HG03103 (cell line): ENCODE measurements around the gene ROBO1.
"Not testable (repeated sequence)": the region's sequence is repeated elsewhere in the genome, so short reads cannot be mapped to it uniquely, and the experiment has no call there.

ENCODE experiments used
- ATAC-seq: cut with Tn5 transposase; IDR thresholded peaks from one replicate; pipeline ENCODE4 v1.9.1; 2021; ENCODE audit warnings: low read depth; ENCODE audit not compliant: unreplicated experiment

Gene ROBO1

DNA sequence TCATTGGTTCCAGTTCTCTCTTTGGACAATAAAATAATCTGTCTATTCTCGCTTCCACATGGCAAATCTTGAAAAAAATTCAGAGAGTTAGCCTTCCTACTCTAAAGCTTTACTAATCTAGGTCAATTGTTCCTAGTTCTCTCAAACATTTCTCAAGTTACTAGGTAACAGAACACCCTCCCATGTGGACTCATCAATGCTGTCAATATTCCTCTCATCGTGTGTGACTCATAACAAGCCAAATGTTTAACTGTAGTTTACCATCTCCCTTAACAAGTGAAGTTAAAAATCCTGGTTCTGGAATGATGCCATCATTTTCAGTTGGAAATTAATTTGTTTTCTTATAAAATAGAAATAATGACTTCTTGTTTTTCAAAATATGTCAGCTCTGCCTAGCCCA lies 438.6 kb downstream of the ROBO1 start:
- no peak for ATAC-seq

GRCh38 chr3:79326642-79327041 lies 441.2 kb downstream of the ROBO1 start:
- ATAC-seq = no peak

DNA sequence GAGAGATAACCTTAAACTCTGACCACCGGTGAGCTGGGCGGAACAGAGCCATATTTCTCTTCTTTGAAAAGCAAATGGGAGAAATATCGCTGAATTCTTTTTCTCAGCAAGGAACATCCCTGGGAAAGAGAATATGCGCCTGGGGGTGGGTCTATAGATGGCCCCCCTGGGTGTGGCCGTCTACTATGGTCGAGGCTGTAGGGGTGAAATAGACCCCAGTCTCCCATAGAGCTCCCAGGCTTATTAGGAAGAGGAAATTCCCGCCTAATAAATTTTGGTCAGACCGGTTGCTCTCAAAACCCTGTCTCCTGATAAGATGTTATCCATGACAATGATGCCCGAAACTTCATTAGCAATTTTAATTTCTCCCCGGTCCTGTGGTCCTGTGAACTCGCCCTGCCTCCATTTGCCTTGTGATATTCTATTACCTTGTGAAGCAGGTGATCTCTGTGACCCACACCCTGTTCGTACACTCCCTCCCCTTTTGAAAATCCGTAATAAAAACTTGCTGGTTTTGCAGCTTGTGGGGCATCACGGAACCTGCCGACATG lies 441.9 kb downstream of the ROBO1 start:
- ATAC-seq = not testable (repeated sequence)

DNA sequence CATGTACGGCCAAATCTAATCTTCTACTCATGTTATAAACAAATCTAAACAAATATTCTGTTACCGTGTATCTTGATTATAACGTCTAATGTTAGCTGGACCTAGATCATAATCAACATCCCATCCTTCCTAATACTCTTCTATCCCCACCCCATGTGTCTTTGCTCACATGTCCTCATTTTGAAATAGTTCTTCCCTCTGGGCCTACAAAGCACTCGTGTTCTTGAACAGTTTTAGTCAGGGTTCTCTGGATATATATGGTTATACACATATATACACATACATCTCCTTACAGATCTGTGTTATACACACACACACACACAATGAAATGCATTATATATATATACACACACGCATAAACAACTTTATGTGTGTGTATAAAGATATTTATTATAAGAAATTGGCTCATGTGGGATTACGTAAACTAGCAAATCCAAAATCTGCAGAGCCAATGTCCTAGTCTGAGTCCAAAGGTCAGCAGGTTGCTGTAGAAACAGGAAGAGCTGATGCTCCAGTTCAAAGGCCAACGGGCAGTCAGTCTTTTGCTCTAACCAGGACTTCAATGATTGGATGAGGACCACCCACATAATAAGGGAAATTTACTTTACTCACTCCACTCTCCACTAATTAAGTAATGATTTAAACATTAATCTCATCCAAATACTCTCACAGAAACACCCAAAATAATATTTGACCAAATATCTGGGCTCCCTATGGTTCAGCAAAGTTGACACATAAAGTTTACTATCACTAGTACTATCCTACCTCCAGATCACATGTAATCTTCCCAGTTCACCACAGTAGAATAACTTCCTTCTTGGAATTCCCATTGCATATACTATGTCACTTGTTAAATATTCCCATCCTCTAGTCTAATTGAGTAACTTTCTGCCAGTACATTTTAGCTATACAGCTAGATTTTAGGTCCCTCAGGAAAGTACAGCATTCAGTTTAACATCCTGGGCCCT lies 450.0 kb downstream of the ROBO1 start:
- ATAC-seq = no peak

DNA sequence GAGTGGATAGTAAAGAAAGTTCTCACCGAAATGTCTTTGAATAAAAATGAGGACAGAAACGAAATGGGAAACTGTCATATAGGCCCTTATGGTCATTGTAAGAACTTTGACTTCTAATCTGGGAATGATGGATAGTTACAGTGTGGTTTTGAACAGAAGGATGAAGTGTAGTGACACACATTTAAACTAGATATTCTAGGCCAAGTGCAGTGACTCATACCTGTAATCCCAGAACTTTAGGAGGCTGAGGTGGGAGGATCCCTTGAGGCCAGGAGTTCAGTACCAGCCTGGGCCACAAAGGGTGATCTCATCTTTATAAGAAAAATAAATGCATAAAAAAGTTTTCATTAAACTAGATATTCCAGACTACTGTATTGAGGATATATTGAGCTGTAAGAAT lies 452.8 kb downstream of the ROBO1 start:
- no peak for ATAC-seq

- ATAC-seq = no peak
Observed at GRCh38 chr3:79314544-79314943, 453.3 kb downstream of the ROBO1 start.

DNA sequence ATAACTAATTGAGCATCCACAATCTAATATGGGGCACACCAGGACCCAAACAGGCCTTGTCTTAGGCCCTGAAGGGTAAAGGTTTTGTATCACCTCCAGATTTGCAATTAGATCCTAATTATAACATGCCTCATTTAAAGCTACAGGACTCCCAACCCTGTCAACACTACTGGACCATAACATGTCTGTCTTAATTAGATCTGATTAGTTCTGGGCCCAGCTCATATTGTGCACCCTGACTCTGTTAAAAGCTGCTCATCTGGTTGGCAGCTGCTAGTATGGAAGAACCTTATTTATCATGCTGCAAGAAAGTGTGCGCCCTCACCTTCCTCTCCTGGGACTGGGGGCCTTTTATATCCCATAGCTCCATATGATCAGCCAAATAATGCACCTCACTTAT lies 457.8 kb downstream of the ROBO1 start:
- no peak for ATAC-seq

DNA sequence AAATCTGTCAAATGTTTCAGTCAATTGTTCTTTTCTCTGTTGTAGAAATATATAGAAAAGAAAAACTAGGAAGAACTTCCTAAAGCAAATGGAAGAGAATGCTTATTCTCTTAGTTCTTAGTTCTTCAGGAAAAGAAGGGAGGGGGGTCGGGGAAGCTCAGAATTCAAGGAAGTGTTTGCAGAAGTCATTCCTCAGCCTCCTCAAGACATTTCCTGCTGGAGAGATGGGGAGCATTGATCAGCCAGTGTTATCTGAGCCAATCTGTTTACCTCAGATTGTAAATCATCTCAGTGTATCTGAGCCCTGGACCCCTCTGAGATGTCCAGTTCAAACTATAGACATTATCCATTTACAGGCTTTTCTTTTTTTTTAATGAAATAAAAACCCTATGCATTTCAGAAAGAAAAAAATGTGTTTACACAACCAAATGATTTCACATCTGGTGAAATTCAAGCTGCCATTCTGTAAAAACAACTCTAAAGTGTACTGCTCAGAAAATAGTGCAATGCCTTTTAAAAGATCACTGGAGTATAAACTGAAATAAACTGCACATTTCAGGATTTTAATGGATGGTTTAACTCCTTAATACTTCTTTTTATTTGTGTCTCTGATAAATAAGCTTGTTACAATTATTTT lies 460.7 kb downstream of the ROBO1 start:
- no peak for ATAC-seq

DNA sequence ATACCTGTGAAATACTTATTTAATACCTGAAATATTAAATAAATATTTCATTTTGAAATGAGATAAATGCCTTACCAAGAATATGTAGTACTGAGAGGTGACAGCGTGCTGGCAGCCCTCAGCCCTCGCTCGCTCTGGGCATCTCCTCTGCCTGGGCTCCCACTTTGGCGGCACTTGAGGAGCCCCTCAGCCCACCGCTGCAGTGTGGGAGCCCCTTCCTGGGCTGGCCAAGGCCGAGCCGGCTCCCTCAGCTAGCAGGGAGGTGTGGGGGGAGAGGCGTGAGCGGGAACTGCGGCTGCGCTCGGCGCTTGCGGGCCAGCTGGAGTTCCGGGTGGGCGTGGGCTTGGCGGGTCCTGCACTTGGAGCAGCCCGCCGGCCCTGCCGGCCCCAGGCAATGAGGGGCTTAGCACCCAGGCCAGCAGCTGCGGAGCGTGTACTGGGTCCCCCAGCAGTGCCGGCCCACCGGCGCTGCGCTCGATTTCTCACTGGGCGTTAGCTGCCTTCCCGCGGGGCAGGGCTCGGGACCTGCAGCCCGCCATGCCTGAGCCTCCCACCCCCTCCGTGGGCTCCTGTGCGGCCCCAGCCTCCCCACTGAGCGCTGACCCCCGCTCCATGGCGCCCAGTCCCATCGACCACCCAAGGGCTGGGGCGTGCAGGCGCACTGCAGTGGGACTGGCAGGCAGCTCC lies 467.7 kb downstream of the ROBO1 start:
- ATAC-seq = not testable (repeated sequence)

DNA sequence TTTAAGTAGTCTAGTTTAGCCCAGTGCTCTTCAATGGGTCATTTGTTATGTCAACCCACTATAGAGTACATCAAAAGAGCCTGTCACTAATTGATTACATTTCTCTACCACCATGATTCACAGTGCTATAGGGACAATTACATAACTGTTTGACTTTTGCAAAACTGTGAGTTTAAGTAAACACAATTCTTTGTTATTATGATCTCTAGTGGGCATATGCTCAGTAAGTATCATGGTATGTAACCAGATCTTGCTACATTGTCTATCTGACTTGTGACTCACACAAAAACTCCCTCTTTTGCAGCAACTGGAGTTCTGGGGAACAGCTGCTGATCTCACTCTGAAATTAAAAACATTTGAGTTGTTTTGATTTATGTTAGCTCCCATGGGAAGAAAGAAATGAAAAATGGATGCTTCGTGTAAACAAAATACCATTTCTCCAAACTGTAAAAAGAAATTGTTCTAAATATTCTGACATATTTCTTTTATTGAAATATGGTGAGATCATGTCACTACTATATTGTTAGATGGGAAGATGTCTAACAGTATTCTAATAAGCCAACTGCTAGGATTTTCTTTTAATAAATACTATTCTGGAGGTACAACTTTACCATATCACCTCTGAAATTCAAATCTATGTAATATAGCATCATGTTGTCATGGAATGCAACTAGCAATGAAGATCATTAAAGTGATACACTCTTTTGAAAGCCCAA lies 470.4 kb downstream of the ROBO1 start:
- no peak for ATAC-seq

GRCh38 chr3:79286882-79287281 lies 480.9 kb downstream of the ROBO1 start:
- no peak for ATAC-seq

- no peak for ATAC-seq
Observed at GRCh38 chr3:79285871-79286270, 481.9 kb downstream of the ROBO1 start.

DNA sequence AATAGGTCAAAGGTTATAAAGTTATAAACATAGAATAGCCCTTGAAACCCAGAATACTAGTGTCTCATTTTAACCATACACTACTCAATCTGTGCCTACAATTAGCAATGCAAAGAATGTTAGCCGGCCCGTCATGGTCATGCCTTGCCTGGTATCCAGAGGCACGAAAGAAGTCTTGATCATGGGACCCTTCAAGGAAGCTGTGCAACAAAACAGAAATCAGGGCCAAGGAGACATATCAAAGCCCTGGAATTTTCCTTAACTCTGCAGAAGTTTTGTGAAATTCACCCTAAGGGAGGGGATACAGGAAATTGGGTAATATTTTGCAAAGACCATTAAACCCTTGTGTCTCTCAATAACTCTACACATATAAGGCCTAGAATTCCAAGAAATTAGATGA lies 482.4 kb downstream of the ROBO1 start:
- ATAC-seq = no peak

- ATAC-seq = no peak
Observed at GRCh38 chr3:79284781-79285180, 483.0 kb downstream of the ROBO1 start.

- ATAC-seq = no peak
Observed at GRCh38 chr3:79278681-79279080, 489.1 kb downstream of the ROBO1 start.

DNA sequence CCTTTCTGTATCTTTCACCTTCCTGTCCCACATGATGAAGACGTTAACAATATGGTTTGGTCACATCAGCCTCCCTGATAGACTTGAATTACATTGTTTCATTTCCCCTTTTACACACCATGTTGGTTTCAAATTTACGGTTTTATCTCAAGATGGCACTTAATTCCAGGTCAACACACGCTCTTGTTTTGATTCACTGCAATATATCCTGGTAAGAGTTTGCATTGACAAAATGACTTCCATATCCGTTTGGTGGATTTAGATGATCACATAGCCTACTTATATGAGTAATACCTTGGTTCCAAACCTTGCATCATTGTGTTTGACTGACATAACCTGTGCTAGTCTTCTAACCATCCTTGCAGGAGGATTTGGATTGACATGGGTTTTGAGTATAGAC lies 499.4 kb downstream of the ROBO1 start:
- ATAC-seq = no peak

- no peak for ATAC-seq
Observed at GRCh38 chr3:79264892-79265291, 502.9 kb downstream of the ROBO1 start.

- ATAC-seq = no peak
Observed at GRCh38 chr3:79263423-79263822, 504.4 kb downstream of the ROBO1 start.

DNA sequence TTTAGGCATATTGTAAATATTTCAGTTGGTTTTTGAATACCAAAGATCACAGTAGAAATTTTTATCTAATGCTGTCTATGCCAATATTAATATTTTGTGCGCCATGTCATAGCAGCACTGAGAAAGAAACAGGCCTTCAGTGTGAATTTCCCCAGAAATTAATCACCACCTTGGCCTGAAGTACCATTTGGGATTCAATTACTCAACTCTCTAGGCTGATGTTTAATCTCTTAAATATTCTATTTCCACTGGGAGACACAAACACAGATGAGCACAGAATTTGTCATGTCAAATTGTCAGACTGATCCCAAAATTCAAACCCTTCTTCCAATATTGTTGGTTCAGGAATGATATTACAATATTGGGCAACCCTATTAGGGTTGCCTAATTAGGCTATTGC lies 509.3 kb downstream of the ROBO1 start:
- ATAC-seq = no peak

GRCh38 chr3:79257791-79258190 lies 510.0 kb downstream of the ROBO1 start:
- ATAC-seq = no peak
